GM15510 (cell line): ENCODE measurements around the gene EYA2.

Experiments used
- POLR2A ChIP-seq: IDR thresholded peaks from 3 replicates; pipeline ENCODE4 v1.6.1; 2011; ENCODE audit warnings: borderline replicate concordance; ENCODE audit not compliant: insufficient read length; ENCODE audit errors: extremely low read depth

The EYA2 gene

DNA sequence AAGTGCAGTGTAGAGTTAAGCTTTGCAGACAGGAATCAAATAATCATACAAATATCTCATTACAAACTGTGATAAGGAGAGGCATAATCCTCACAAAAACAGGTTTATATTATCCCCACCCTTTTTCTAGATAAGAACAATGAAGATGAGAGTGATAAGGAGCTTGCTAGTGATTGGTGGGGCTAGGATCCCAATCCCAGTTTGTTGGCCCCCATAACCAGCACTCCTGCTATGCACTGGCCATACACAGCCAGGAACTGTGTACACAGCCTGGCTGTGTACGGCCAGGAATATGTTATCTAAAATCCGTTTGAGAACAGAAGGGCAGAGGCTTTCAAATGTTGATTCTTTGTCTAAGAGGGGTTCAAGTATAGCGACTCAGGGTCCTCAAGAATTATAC lies 180.6 kb downstream of the EYA2 start:
- TF ChIP-seq POLR2A: no peak

DNA sequence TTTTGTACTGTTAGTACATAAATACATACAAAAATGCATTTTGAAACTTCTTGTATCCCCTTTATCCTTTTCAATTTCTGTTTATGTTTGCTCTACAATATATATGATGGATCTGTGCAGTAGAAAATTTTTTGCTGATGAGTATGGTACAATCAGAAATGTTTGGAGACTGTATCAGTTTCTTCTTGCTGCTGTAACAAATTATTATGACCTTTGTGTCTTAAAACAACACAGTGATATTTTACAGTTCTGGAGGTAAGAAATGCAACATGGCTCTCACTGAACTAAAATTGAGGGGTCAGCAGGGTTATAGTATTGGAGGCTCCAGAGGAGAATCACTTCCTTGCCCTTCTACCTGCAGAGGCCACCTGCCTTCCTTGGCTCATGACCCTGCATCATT lies 184.4 kb downstream of the EYA2 start:
- no peak for TF ChIP-seq POLR2A

DNA sequence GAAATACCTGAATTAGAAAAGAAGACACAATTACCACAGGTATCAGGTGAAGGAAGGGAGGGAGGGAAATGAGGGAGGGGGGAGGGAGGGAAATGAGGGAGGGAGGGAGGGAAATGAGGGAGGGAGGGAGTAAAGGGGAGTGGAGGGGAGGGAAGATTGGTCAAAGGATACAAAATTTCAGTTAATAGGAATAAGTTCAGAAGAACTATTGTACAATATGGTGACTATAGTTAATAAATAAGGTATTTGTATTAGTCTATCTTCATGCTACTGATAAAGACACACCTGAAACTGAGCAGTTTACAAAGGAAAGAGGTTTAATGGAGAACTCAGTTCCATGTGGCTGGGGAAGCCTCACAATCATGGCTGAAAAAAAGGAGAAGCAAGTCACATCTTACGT lies 185.7 kb downstream of the EYA2 start:
- no peak for TF ChIP-seq POLR2A

DNA sequence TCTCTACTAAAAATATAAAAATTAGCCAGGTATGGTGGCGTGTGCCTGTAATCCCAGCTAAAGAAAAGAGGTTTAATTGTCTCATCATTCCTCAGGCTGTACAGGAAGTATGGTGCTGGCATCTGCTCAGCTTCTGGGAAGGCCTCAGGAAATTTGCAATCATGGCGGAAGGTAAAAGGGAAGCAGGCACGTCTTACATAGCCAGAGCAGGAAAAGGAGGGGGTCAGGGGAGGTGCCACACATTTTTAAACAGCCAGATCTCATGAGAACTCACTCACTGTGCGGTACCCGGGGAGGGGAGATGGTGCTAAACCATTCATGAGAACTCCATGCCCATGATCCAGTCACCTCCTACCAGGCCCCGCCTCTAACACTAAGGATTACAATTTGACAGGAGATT lies 191.7 kb downstream of the EYA2 start:
- no peak for TF ChIP-seq POLR2A

DNA sequence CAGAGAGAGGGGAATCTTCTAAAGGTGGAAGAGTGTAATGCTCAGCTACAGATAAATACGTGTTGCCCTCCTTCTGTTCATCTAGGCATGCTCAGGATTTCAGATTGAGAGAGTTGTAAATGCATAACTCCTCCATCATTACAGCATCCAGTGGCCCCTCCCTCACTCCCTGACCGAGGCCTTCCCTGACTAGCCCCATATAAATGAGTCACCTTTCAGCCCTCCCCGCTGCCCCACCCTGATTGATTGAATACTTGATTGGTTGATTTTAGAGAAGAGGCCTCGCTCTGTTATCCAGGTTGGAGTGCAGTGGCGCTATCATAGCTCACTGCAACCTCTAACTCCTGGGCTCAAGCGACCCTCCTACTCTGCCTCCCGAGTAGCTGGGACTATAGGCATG lies 193.7 kb downstream of the EYA2 start:
- no peak for TF ChIP-seq POLR2A

DNA sequence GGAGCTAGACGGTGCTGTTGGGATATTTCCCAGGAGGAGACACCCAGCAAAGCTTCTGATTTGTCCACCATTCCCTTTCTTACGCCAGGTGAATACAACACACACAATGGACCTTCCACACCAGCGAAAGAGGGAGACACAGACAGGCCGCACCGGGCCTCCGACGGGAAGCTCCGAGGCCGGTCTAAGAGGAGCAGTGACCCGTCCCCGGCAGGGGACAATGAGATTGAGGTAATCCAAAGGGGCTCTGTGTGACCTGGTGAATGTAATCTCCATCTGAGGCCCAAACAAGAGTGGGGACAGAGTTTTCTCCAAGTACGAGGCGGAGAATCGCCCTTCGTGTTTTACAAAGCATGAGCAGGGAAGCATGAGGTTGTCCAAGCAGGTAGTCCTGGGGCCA lies 194.5 kb downstream of the EYA2 start:
- no peak for TF ChIP-seq POLR2A

DNA sequence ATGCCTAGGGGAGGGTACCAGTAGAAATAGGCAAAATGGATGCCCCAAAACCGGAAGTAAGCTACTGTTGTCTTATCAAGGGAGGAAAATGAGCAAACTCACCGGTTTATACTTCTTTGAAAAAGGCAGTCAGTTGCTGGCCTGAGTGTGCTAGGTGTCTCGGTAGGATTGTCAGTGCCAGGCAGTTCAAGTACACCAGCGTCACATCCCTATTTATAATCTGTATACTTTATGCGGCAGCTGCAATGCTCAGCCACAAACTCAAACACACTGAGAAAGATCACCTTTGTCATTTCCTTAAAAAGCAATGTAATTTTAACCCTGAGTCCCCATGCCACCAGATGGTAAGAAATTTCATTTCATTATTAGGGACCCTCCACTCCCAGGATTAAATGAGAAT lies 196.2 kb downstream of the EYA2 start:
- TF ChIP-seq POLR2A: no peak

DNA sequence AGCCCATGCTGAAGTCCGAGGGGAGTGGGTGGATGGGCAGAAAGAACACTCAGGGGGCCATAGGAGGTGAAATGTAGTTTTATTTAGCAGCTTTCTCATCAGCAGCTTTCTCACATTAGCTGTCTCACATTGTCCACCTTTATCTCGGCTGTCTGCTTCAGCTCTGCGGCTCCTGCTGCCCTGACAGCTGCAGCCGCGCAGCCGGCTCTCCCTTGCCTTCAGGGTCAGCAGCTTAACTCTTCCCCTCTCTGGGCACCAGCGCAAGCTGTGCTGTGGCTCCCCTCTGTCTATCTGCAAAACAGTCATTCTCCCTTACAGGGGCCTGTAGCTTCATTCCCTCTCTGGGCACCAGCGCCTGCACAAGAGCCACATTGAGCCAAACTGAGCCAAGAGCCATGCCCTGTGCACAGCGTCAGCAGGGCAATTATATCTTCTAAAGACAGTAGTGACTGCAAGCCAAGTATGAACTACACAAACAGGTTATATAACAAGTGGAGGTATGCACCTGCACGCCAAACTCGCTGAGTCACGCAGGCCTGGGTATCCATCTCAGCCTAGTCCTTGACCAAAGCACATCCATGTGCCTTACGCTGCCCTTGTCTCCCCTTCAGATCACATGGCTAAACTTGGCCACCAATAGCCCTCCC lies 198.8 kb downstream of the EYA2 start:
- no peak for TF ChIP-seq POLR2A

DNA sequence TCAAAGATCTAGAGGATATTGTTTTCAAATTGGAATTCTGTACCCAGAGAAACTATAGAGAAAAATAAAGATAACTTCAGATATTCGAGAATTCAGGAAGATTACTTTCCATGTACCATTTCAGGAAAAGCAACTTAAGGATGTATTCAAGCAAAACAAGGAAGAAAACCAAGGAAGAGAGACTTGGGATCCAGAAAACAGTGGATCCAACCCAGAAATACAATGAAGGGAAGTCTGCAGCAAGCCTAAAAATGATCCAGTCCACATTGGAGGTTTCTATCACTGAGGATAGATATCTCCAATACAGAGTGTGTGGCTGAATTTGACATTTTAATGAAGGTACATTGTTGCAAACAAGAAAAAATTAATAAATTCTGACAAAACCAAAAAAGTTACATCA lies 201.0 kb downstream of the EYA2 start:
- TF ChIP-seq POLR2A: no peak

DNA sequence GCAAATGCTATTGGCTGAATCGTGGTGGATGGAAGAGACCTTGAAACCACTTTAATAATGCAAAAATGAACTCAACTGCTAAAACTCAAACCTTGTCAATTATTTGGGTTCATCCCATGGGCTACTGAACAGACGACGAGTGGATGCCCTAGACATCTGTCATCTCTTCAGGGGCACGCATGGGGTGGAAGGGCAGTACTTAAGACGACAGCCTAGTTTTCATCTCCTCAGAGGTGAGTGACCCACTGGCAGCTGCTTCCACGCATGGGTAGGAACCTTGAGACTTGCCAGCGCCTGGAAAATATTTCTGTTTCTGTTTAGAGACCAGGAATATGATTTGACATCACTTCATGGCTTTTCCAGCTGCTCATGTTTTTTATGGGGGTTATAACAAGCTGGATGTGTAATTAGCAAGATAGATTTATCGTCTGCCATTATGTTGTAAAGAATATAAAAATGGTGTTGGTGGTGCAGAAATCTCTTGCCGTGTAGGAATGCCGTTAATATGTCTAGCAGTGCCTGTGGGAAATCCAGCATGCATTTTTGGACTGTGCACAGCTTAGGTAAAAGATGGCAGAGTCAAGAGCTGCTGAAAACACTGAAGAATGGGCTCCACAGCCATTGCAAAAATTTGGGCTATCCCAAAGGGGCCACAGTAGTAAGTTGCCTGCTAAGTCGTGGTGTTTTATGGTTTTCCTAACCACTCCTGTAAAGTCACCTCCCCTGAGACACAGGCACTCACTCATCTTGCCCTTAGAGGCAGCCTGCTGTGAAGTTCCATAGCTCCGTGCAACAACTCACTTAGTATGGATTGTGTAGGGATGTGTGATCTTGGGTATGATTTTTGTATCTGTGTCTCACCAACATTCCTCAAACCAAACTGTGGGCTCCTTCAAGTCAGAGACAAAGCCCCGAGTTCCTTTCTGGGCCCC lies 203.3 kb downstream of the EYA2 start:
- no peak for TF ChIP-seq POLR2A

DNA sequence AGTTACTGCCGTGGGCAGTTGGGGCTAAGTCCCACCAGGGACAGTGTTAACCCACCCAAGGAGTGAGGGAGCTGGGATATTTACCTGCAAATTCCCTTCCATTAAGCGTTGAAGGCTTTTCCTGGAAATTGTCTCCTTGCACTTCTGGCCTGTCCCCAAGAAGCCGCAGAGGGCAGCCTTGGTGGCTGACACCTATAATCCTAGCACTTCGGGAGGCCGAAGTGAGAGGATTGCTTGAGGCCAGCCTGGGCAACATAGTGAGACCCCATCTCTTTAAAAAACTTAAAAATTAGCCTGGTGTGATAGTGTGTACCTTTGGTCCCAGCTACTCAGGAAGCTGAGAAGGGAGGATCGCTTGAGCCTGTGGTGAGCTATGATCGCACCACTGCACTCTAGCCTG lies 204.4 kb downstream of the EYA2 start:
- TF ChIP-seq POLR2A: no peak

DNA sequence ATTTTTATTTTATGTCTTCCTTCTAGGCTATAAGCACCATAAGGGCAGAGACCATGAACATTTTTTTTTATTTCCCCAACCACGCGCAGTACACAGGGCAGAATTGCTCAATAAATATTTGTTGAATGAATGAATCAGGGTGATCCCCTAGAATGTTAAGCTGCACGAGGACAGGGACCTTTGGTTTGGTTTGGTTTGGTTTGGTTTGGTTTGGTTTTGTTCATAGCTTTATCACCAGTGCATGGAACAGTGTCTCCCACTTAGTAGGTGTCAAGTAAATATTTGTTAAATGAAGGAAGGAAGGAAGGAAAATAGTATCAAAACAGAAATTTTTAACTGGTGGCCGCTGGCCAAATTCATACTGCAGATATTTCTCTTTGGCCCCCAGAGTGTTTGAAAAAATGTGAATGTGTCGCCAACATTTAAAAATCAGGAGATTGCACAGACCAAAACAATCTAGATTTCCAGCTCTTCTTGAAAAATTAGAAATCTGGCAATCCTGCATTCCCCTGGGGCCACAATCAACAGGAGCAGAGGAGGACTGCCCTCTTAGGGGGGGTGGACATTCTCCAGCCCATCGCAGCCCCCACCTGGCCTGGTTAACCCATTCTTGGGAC lies 205.3 kb downstream of the EYA2 start:
- TF ChIP-seq POLR2A: no peak

DNA sequence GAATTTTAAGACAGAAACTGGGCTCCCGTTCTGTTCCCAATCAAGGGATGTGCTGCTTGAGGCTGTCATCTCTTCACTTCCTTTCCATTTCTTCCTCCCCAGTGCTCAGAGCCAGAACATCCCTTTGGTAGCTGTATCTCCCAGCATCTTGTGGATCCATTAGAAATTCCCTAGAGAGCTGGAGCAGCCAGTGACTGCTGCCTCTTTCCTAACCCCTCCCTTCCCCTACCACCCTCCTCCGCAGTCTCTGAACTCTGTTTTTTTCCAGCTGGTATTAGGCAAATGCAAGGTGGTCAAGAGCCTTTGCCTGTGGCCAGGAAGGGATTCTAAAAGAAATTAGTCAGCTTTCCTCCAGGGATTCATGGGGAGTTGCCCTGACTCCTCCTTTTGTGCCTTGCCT lies 208.0 kb downstream of the EYA2 start:
- no peak for TF ChIP-seq POLR2A

DNA sequence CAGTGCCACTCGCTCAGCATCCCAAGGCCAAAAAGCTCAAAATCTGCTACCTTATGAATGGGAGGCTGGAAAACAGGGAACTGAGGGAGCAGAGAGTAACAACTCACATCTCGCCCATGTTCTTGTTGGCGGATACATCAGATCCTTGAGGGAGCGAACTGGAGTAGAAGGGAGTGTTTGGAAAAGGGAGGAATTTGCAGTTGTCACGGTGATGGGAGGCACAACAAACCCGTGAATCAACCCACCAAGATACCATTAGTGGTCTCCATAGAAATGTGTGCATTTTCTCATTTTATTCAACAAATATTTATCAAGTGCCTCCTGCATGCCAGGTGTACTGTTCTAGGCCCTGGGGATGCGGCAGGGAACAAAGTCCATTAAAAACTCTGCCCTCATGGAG lies 212.1 kb downstream of the EYA2 start:
- no peak for TF ChIP-seq POLR2A

DNA sequence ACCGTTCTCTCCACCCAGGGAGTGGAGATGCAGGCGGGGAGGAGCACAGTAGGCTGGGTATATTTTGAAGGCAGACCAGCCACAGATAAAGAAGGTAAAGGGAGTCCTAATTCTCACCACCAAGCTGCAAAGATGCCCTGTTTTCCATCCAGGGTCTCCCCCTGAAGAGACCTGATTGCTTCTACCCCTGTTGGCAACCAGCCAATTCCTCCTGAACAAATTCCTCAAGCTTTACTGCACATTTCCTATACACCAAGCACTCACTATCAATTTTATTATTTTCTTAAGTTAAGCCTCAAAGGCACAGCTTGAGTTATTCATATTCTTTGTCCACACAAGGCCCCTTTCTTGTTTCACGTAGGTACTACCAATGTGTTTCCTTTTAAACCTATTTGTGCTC lies 214.4 kb downstream of the EYA2 start:
- no peak for TF ChIP-seq POLR2A

DNA sequence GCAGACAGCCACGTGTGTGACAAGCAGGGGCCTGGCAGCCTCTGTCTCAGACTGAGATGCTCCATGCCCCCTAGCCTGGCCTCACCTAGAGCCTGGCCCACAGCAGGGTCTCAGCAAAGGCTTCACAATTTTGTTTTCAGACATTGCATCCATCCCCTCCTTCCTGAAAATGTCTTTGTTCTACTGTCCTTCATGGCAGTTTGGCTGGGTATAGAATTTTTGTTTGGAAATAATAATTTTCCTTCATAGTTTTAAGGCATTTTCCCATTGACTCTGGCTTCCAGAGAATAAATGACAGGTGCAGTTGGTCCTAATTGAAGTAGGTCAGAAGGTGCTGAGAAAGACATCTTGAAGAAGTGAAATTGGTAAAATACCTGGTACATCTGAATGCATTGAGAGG lies 216.2 kb downstream of the EYA2 start:
- TF ChIP-seq POLR2A: no peak
